HCT116 (cell line): Measurements from ENCODE around the gene FHOD3. TPM values are rescaled to one million over a fixed set of nuclear protein-coding genes. Genes with fewer than 3 reads are reported as not detected.

Source experiments
- ATAC-seq: fragments of 200-7000 bp; cut with Tn5 transposase; 2 replicates; pipeline ENCODE4 v1.9.1; 2020; ENCODE audit warnings: mild to moderate bottlenecking, moderate library complexity
- BruUV-seq: library from RNA; stranded (reverse); fragments of 400-500 nt; replicated peaks from 2 replicates; lab custom pipeline; 2021; lab: Mats Ljungman, UMichigan
- CTCF ChIA-PET: fragments of 300-600 bp; sonication (Branson Sonifier 250); formaldehyde crosslinking; loops from one replicate; lab custom pipeline; 2021; ENCODE audit warnings: antibody characterized with exemption; lab: Charles Lee
- POLR2A ChIA-PET: fragments of 300-600, 350-600 bp; sonication (Branson Sonifier 250); formaldehyde crosslinking; loops from one replicate; lab custom pipeline; 2021; ENCODE audit warnings: antibody characterized with exemption; lab: Charles Lee
- RAD21 ChIA-PET, 2 experiments: fragments of 300-600 bp; sonication (Branson Sonifier 250); formaldehyde crosslinking; loops; one replicate each; lab custom pipeline; 2023; ENCODE audit warnings: low total read pairs in 2 of 2; ENCODE audit not compliant: uncharacterized antibody in 2 of 2, unreplicated experiment in 2 of 2, low non-redundant PET in 1 of 2; lab: Charles Lee
- DNase-seq: peaks from one replicate; pipeline ENCODE4 v3.0.0-alpha.2; 2010; ENCODE audit warnings: low read depth, low spot score
- H2AFZ ChIP-seq: fragments of 200-600 bp; shearing (Covaris generic), sonication (generic); 2 replicates; pipeline ENCODE4 v1.6.1; 2017; ENCODE audit warnings: low read depth, mixed run types, mixed read lengths, antibody characterized with exemption, low read length; ENCODE audit not compliant: poor library complexity, severe bottlenecking
- H3K27ac ChIP-seq: 2 replicates; pipeline ENCODE4 v1.5.1; 2012; ENCODE audit warnings: low read depth, low read length
- H3K27me3 ChIP-seq: fragments of 200-600 bp; sonication (generic); 2 replicates; pipeline ENCODE4 v1.6.1; 2016; ENCODE audit warnings: mixed run types, low read length, mixed read lengths; ENCODE audit not compliant: insufficient read depth
- H3K36me3 ChIP-seq, 2 experiments: fragments of 200-500 bp in 1 of 2; fragments of 200-600 bp in 1 of 2; sonication (Bioruptor generic) in 1 of 2; sonication (generic) in 1 of 2; 2 replicates each; pipeline versions ENCODE4 v1.5.1 to v1.6.1; 2014 to 2016; ENCODE audit warnings: low read length in 2 of 2, inconsistent platforms in 1 of 2, mixed read lengths in 1 of 2, mixed run types in 1 of 2; ENCODE audit not compliant: insufficient read depth in 2 of 2, control insufficient read depth in 1 of 2
- H3K4me1 ChIP-seq, 2 experiments: fragments of 200-600 bp in 1 of 2; sonication (generic) in 1 of 2; 2 replicates each; pipeline versions ENCODE4 v1.5.1 to v1.6.1; 2012 to 2017; ENCODE audit warnings: low read length in 2 of 2, inconsistent platforms in 1 of 2, mild to moderate bottlenecking in 1 of 2, mixed read lengths in 1 of 2, mixed run types in 1 of 2, moderate library complexity in 1 of 2; ENCODE audit not compliant: insufficient read depth in 2 of 2, control insufficient read depth in 1 of 2
- H3K4me2 ChIP-seq: fragments of 200-600 bp; sonication (generic); 2 replicates; pipeline ENCODE4 v1.6.1; 2017; ENCODE audit warnings: mixed run types, low read length, mixed read lengths
- H3K4me3 ChIP-seq, 2 experiments: fragments of 200-600 bp in 1 of 2; sonication (generic) in 1 of 2; replicated peaks in 1 of 2; 2 replicates each; pipeline ENCODE4 v1.5.1; 2011 to 2016; ENCODE audit warnings: low read length in 2 of 2, control low read depth in 1 of 2, low read depth in 1 of 2, mild to moderate bottlenecking in 1 of 2, mixed read lengths in 1 of 2, mixed run types in 1 of 2
- H3K79me2 ChIP-seq: fragments of 200-600 bp; sonication (generic); 2 replicates; pipeline ENCODE4 v1.6.1; 2017; ENCODE audit warnings: mild to moderate bottlenecking, mixed run types, low read length, moderate library complexity, mixed read lengths; ENCODE audit not compliant: insufficient read depth
- H3K9ac ChIP-seq: fragments of 200-600 bp; sonication (generic); 2 replicates; pipeline ENCODE4 v1.6.1; 2016; ENCODE audit warnings: low read length, mixed read lengths
- H3K9me2 ChIP-seq: fragments of 200-600 bp; sonication (generic), shearing (Covaris generic); 2 replicates; pipeline ENCODE4 v1.6.1; 2017; ENCODE audit warnings: mixed run types, mild to moderate bottlenecking, moderate library complexity; ENCODE audit not compliant: insufficient read depth
- H3K9me3 ChIP-seq, 2 experiments: fragments of 200-500 bp in 1 of 2; fragments of 200-600 bp in 1 of 2; sonication (Bioruptor generic) in 1 of 2; sonication (generic) in 1 of 2; 2 replicates each; pipeline ENCODE4 v1.6.1; 2014 to 2017; ENCODE audit warnings: low read length in 2 of 2, mixed read lengths in 2 of 2, inconsistent platforms in 1 of 2, low read depth in 1 of 2, mild to moderate bottlenecking in 1 of 2, mixed run types in 1 of 2, moderate library complexity in 1 of 2; ENCODE audit not compliant: control insufficient read depth in 1 of 2, insufficient read depth in 1 of 2
- H4K20me1 ChIP-seq: fragments of 200-600 bp; sonication (generic), shearing (Covaris generic); 2 replicates; pipeline ENCODE4 v1.6.1; 2017; ENCODE audit warnings: mixed run types, mild to moderate bottlenecking, moderate library complexity; ENCODE audit not compliant: insufficient read depth
- CBX3 ChIP-seq: IDR thresholded peaks from 2 replicates; pipeline ENCODE4 v1.6.1; 2012; ENCODE audit warnings: low read depth
- ELF1 ChIP-seq: IDR thresholded peaks from 2 replicates; pipeline ENCODE4 v1.6.1; 2012; ENCODE audit warnings: low read depth, borderline replicate concordance
- EZH2phosphoT487 ChIP-seq: fragments of 200-600 bp; IDR thresholded peaks from 2 replicates; pipeline ENCODE4 v1.6.1; 2018; ENCODE audit warnings: antibody characterized with exemption, borderline replicate concordance
- FOSL1 ChIP-seq: IDR thresholded peaks from 2 replicates; pipeline ENCODE4 v1.6.1; 2012; ENCODE audit warnings: low read depth
- MAX ChIP-seq: IDR thresholded peaks from 2 replicates; pipeline ENCODE4 v1.6.1; 2012
- POLR2AphosphoS5 ChIP-seq: IDR thresholded peaks from 2 replicates; pipeline ENCODE4 v1.6.1; 2011; ENCODE audit warnings: mild to moderate bottlenecking, low read depth, low read length, moderate library complexity
- RAD21 ChIP-seq: IDR thresholded peaks from 2 replicates; pipeline ENCODE4 v1.6.1; 2012; ENCODE audit warnings: low read depth, mild to moderate bottlenecking
- REST ChIP-seq: IDR thresholded peaks from 2 replicates; pipeline ENCODE4 v1.6.1; 2012; ENCODE audit warnings: low read depth
- SIN3A ChIP-seq: IDR thresholded peaks from 2 replicates; pipeline ENCODE4 v1.6.1; 2012; ENCODE audit warnings: low read depth
- SP1 ChIP-seq: IDR thresholded peaks from 2 replicates; pipeline ENCODE4 v1.6.1; 2012; ENCODE audit warnings: low read depth
- TCF7L2 ChIP-seq: IDR thresholded peaks from 2 replicates; pipeline ENCODE4 v1.7.0; 2011; ENCODE audit warnings: borderline replicate concordance, inconsistent platforms; ENCODE audit not compliant: insufficient read depth, insufficient read length; ENCODE audit errors: extremely low read depth
- YY1 ChIP-seq: IDR thresholded peaks from 2 replicates; pipeline ENCODE4 v1.6.1; 2011; ENCODE audit warnings: low read length, low read depth, moderate library complexity, mild to moderate bottlenecking; ENCODE audit not compliant: insufficient replicate concordance; ENCODE audit errors: extremely low read depth
- intact Hi-C: fragments of 100-400 bp; cut with micrococcal nuclease; formaldehyde crosslinking; loops from 2 replicates; pipeline ENCODE4 v1.10.0; 2022
- total RNA-seq: library from RNA; stranded (reverse); gene quantifications from one replicate; pipeline ENCODE4 v1.2.1, GENCODE V29; 2021; ENCODE audit not compliant: unreplicated experiment

FHOD3 gene
- total RNA-seq, 1 experiment from 2014 or later = 4.0 TPM

- no peak for TF ChIP-seq FOSL1
- no peak for TF ChIP-seq MAX
Measured at GRCh38 chr18:36328385-36328858, 30.9 kb downstream of the FHOD3 start (continued).

- peaks cover 10% of the 10 kb centered on the region; the same call in 1 of the 2 replicates for H3K27me3 ChIP-seq
- DNase-seq (no peak), ATAC-seq (no peak)
- no peak overlapping the region for H3K4me2 ChIP-seq
- no peak overlapping the region for H3K27ac ChIP-seq
- ChIA-PET POLR2A (no interaction called here), CTCF (no interaction called here), RAD21 (no interaction called here)
- intact Hi-C loops = no loop called here
- BruUV-seq = no TSS peak
- H3K9me3 ChIP-seq = no peaks in the 10 kb centered on the region
- H3K4me3 ChIP-seq = no peak overlapping the region
- no peak for TF ChIP-seq CBX3
- TF ChIP-seq SP1 = no peak
- no peak for TF ChIP-seq POLR2AphosphoS5
- TF ChIP-seq EZH2phosphoT487 = no peak
- no peak for TF ChIP-seq SIN3A
- no peak for TF ChIP-seq FOSL1
- no peak for TF ChIP-seq YY1
- TF ChIP-seq REST = no peak
- no peak for TF ChIP-seq TCF7L2
- TF ChIP-seq ELF1 = no peak
- TF ChIP-seq RAD21 = no peak
- H4K20me1 ChIP-seq = no peaks in the 10 kb centered on the region
- H3K79me2 ChIP-seq = no peaks in the 10 kb centered on the region
- no peaks in the 10 kb centered on the region for H3K9me2 ChIP-seq
- no peak overlapping the region for H2AFZ ChIP-seq
- no peaks in the 10 kb centered on the region; a peak in 1 of 4 replicates for H3K4me1 ChIP-seq
- H3K36me3 ChIP-seq = no peaks in the 10 kb centered on the region
- no peak overlapping the region for H3K9ac ChIP-seq
Measured at GRCh38 chr18:36328916-36329315, 31.4 kb downstream of the FHOD3 start.
